ENCODE measurements around the gene PFKP.

DNA sequence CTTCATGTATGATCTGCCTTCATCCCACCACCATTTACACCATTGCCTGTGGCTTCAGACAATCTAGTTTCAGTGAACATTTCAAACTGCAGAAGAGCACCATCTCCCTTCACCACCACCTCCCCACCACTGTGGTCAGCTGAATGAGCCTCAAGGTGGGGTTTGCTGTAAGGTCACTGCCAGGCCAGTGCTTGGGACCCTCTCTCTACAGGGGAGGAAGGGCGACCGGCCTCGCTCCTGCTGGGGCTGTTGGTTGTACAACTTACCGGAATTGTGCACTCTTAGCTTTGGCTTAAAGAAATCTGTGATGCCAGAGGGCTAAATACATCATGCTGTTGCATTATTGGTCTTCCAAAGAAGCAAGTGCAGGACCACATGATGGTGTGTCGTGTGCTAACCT lies 26.6 kb downstream of the PFKP start:
- TF ChIP-seq, protein P1, sequence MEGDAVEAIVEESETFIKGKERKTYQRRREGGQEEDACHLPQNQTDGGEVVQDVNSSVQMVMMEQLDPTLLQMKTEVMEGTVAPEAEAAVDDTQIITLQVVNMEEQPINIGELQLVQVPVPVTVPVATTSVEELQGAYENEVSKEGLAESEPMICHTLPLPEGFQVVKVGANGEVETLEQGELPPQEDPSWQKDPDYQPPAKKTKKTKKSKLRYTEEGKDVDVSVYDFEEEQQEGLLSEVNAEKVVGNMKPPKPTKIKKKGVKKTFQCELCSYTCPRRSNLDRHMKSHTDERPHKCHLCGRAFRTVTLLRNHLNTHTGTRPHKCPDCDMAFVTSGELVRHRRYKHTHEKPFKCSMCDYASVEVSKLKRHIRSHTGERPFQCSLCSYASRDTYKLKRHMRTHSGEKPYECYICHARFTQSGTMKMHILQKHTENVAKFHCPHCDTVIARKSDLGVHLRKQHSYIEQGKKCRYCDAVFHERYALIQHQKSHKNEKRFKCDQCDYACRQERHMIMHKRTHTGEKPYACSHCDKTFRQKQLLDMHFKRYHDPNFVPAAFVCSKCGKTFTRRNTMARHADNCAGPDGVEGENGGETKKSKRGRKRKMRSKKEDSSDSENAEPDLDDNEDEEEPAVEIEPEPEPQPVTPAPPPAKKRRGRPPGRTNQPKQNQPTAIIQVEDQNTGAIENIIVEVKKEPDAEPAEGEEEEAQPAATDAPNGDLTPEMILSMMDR (IDR thresholded peaks at IDR 0.05) = no peak
- no peak for TF ChIP-seq POLR2A (IDR thresholded peaks at IDR 0.05)

All from lower leg skin (tissue), 3 donors.